GM21825 (cell line): Measurements from ENCODE around the gene CD84.
A peak's percentile ranks its signal among the peaks of the same experiment; 100 is the strongest.
"Not testable (repeated sequence)": the region's sequence is repeated elsewhere in the genome, so short reads cannot be mapped to it uniquely, and the experiment has no call there.

Source experiments
- ATAC-seq: cut with Tn5 transposase; IDR thresholded peaks from one replicate; pipeline ENCODE4 v1.9.1; 2021; ENCODE audit warnings: mild to moderate bottlenecking, moderate library complexity; ENCODE audit not compliant: unreplicated experiment

The CD84 gene

DNA sequence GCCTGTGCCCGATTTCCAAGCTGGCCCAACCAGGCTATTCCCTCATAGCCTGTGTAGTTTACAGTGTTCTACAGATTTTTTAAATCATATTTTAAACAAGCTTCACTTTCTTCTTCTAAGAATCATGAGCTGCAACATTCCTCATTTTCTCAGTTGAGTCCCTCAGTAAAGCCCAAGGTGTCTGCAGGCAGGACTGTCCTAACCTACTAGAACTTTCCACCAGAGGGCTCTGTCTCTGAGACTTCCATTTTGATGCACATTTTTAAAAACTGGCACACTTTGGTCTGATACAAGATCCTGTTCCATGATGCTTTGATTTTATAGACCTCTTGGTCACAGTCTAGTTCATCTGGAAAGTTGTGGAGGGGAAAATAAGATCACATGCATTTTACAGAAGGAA lies 34.6 kb downstream of the CD84 start:
- no peak for ATAC-seq

DNA sequence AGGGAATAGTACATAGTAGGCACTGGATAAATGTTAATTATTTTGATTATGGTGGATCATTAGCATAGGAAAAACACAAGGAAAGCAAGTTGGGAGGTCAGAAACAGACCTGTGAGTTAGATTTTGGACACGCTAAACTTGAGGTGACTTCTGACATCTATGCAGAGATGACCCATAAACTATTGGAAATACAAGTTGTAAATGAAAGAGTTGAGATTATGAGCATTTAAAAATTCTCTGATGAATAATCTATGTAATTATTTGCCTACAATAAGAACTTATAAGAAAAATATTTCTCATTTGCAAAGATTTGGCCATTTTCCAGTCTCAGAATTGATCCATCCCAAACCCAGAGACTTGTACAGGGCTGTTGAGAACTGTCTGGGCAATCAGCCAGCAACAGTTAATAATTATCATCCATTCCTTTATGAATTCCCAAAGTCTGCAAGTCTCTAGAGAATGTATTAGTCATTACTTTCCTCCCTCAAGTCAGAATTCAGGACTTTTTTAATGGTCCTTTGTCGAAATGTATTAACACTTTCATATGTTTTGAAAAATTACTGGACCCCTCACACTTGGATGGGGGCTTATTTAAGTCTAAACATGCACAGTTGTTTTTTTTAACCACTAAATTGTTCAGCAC lies 36.9 kb downstream of the CD84 start:
- ATAC-seq: no peak

- no peak for ATAC-seq
Observed at GRCh38 chr1:160541622-160542302, 37.5 kb downstream of the CD84 start.

- ATAC-seq: no peak
Observed at GRCh38 chr1:160540859-160541233, 38.5 kb downstream of the CD84 start.

GRCh38 chr1:160539990-160540858 lies 39.1 kb downstream of the CD84 start:
- ATAC-seq: peak; percentile 80

GRCh38 chr1:160539684-160539989 lies 39.7 kb downstream of the CD84 start:
- no peak for ATAC-seq

GRCh38 chr1:160538985-160539651 lies 40.2 kb downstream of the CD84 start:
- ATAC-seq: no peak

GRCh38 chr1:160537714-160538665 lies 41.3 kb downstream of the CD84 start:
- no peak for ATAC-seq

DNA sequence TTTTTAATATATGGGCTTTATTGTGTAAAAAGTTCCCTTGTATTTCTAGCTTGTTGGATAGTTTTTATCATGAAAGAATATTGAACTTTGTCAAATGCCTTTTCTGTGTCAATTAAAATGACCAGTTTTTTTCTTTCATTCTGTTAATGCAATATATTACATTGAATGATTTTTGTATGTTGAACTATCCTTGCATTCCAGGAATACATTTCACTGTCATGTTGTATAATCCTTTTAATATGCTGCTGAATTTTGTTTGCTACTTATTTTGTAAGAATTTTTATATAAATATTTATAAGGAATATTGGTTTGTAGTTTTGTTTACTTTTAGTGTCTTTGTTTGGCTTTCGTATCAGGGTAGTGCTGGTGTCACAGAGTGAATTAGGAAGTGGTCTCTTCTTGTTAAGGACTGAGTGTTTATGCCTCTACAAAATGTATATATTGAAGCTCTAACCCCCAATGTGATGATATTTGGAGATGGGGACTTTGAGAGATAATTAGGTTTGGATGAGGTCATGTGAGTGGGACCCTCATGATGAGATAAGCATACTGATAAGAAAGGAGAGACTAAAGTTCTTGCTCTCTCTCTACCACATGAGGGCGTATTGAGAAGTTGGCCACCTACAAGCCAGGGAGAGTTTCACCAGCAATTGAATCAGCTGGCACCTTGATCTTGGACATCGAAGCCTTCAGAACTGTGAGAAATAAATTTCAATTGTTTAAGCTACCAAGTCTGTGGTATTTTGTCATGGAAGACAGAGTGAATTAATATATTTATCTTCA lies 44.3 kb downstream of the CD84 start:
- no peak for ATAC-seq

- not testable (repeated sequence) for ATAC-seq
Observed at GRCh38 chr1:160532557-160532813, 46.8 kb downstream of the CD84 start.

GRCh38 chr1:160531809-160532556 lies 47.3 kb downstream of the CD84 start:
- ATAC-seq: not testable (repeated sequence)

GRCh38 chr1:160529401-160529952 lies 49.8 kb downstream of the CD84 start:
- ATAC-seq: not testable (repeated sequence)

- not testable (repeated sequence) for ATAC-seq
Observed at GRCh38 chr1:160523789-160524188, 55.5 kb downstream of the CD84 start.

DNA sequence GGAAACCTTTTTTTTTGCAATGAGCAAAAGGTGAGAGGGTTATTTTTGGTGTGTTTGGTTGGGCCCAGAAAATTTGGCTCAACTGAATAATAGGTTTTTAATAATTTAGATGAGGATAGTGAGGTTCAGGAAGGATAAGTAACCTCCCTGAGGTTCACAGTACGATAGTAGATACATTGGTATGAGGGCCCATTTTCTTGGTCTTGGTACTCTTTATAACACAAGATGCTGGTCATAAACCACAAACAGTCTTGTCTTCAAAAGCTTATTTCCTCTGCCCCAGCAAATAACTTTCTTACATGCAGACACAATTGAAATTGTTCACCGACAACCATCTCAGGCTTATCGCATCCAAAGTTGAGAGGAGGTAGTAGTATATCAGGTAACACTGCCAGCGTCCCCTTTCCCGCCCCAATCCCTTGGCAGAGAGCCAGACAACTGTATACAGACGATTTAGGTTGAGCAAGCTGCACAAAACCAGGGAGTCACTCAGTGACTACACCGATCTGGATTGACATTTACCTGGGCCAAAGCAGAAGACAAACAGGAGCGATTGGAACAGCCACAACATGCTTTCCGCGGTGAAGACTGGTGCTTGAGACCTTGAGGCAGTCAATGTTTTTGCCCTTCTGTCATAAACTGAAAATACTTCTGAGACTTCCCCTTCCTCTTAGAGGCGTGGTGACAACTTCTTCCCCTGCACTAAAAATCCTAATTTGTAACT lies 56.5 kb downstream of the CD84 start, which contains the start of gene SLAMF6:
SLAMF6 (minus strand) TSS at position 634 of the 724 bp plus-strand sequence; CDS start at position 571, 63 bp downstream.
- ATAC-seq: no peak

GRCh38 chr1:160522136-160522535 lies 57.2 kb downstream of the CD84 start:
- ATAC-seq: no peak

DNA sequence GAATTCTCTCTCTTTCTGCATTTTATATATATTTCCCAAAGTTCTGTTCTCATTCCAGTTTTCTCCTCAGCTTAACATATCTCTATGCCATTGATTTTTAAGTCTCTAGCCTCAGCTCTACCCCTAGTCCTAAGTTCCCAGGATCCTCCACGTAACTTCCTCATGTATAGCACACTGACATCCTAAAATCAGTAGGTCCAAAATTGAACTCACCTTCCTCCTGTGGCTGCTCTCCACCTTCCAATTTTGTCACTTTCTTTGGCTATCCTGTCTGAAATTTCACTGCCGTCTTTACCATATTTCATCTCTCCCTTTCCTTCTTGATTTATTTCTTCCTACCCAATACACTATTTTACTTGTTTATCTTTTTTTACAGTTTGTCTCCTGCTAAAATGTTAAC lies 57.7 kb downstream of the CD84 start:
- no peak for ATAC-seq

GRCh38 chr1:160520999-160521398 lies 58.3 kb downstream of the CD84 start:
- ATAC-seq: no peak

- no peak for ATAC-seq
Observed at GRCh38 chr1:160520582-160520981, 58.7 kb downstream of the CD84 start.
